Mucosa of descending colon (tissue), 3 donors: ENCODE measurements around the gene NTM. TPM values are rescaled to one million over a fixed set of nuclear protein-coding genes. Genes with fewer than 3 reads are reported as not detected.
A peak's percentile ranks its signal among the peaks of the same experiment; 100 is the strongest.

Experiments used
- ATAC-seq: fragments of 200-7000 bp; cut with Tn5 transposase; one replicate; pipeline ENCODE4 v1.9.1; 2020; ENCODE audit warnings: mild to moderate bottlenecking, moderate library complexity
- DNase-seq, 3 donors: peaks; one replicate each; pipeline ENCODE4 v3.0.0-alpha.2; 2020
- H3K36me3 ChIP-seq: fragments of 200-600 bp; one replicate; pipeline ENCODE4 v1.8.0; 2021; ENCODE audit warnings: low read depth, mild to moderate bottlenecking
- H3K4me1 ChIP-seq: fragments of 200-600 bp; one replicate; pipeline ENCODE4 v1.8.0; 2021; ENCODE audit warnings: low read depth, mild to moderate bottlenecking
- H3K4me3 ChIP-seq: fragments of 200-600 bp; one replicate; pipeline ENCODE4 v1.8.0; 2021; ENCODE audit warnings: mild to moderate bottlenecking
- H3K9me3 ChIP-seq: fragments of 200-600 bp; one replicate; pipeline ENCODE4 v1.8.0; 2021; ENCODE audit warnings: mild to moderate bottlenecking
- intact Hi-C, 2 donors: fragments of 100-400 bp; cut with DNase I in 1 of 2; cut with micrococcal nuclease in 1 of 2; formaldehyde crosslinking; loops; one replicate each; pipeline versions ENCODE4 v1.11.0 to v1.11.1; 2022; cut with DNase I, micrococcal nuclease
- total RNA-seq, 3 donors: library from RNA; stranded (reverse); fragmentation: NEBNext Ultra II Directional in 2 of 3; extraction: Animal tissue kit (Norgen Biotek cat#: 25700) in 2 of 3; gene quantifications; one replicate each; pipeline versions ENCODE4 v1.2.1 to v1.2.4, GENCODE V29; 2021 to 2023
- TF ChIP-seq, protein P1 (sequence below): fragments of 200-600 bp; IDR thresholded peaks from one replicate; pipeline ENCODE4 v1.8.0; 2022; ENCODE audit warnings: antibody characterized with exemption, mild to moderate bottlenecking
- donor health status: DM: no; HTN: no; CAD: no; lungs with moderate emphysema.
- donor health status: DM: no; HTN: no; CAD: no.
- donor health status: DM: no; HTN: yes; CAD: no.

NTM gene
- total RNA-seq, 3 donors from 2014 or later, result 0.64 to 7.7 (median 1.2) TPM

GRCh38 chr11:131389582-131389981 lies 19.2 kb downstream of the NTM start:
- Histone ChIP-seq H3K9me3 (no peaks in the 10 kb centered on the region), H3K4me3 (no peak overlapping the region), H3K4me1 (no peaks in the 10 kb centered on the region), H3K36me3 (no peaks in the 10 kb centered on the region)
- DNase-seq, result no peak
- intact Hi-C loops, result no loop called here
- TF ChIP-seq, protein P1, sequence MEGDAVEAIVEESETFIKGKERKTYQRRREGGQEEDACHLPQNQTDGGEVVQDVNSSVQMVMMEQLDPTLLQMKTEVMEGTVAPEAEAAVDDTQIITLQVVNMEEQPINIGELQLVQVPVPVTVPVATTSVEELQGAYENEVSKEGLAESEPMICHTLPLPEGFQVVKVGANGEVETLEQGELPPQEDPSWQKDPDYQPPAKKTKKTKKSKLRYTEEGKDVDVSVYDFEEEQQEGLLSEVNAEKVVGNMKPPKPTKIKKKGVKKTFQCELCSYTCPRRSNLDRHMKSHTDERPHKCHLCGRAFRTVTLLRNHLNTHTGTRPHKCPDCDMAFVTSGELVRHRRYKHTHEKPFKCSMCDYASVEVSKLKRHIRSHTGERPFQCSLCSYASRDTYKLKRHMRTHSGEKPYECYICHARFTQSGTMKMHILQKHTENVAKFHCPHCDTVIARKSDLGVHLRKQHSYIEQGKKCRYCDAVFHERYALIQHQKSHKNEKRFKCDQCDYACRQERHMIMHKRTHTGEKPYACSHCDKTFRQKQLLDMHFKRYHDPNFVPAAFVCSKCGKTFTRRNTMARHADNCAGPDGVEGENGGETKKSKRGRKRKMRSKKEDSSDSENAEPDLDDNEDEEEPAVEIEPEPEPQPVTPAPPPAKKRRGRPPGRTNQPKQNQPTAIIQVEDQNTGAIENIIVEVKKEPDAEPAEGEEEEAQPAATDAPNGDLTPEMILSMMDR, result no peak
- ATAC-seq, result no peak

GRCh38 chr11:131391176-131391575 lies 20.8 kb downstream of the NTM start:
- ATAC-seq (no peak), DNase-seq (no peak)
- H3K36me3 ChIP-seq, result no peaks in the 10 kb centered on the region
- no peak overlapping the region for H3K4me3 ChIP-seq
- H3K9me3 ChIP-seq, result no peaks in the 10 kb centered on the region
- no peaks in the 10 kb centered on the region for H3K4me1 ChIP-seq
- TF ChIP-seq, protein P1, result no peak
- intact Hi-C loops, result no loop called here

DNA sequence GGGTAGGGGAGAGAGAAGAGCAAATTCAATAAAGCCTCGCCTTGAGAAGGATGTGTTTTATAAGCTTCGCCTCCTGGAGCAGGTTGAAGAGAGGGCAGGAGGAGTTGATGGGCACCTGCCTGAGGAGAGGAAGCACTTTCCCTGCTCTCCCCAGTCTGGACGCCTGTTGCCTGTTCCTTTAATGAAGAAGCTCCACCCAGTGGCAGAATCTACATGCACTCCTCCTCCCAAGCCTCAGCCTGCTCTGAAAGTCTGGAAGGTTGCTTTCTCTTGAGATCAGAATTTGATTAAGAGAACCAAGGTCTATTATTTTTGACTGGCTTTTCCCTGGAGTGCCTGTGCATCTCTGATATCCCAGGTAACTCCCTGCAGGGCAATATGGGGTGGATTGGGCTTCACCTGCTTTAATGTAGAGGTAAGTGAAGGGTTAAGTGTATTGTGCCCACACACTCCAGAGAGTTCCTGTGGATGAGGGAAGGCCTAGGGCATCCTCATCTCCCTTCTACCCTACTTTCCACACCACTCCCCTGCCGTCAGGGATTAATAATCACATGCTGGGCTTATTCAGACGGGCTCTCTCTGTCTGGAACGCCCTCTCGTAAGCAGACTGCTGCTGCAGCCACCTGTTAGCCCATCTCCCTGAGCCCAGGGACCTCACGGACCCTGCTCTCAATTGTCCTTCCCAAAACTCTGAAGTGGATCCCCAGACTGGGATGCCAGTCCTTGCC lies 22.3 kb downstream of the NTM start:
- no peaks in the 10 kb centered on the region for H3K4me1 ChIP-seq
- DNase-seq (peak in 1 of 3 donors; percentile 22), ATAC-seq (peak; percentile 54)
- TF ChIP-seq, protein P1, result no peak
- no peaks in the 10 kb centered on the region for H3K9me3 ChIP-seq
- no peak overlapping the region for H3K4me3 ChIP-seq
- intact Hi-C loops, result no loop called here
- H3K36me3 ChIP-seq, result no peaks in the 10 kb centered on the region

DNA sequence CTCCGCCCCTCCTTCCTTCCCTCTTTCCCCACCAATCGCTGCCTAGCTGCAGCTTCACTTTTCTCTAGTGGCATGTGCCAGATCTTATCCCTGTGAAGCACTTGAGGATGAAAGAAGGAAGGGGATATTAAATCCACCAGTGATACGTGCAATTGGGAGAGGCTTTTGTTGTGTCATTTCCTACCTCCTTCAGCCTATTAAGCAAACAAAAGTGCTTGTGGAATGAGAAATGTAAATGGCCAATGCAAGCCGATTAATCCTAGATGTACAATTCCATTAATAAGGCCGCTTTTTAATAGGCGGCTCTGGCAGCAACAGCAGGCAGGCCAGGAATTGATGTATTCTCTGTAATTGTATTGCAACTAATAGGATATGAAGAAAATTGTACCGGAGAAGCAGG lies 23.3 kb downstream of the NTM start:
- Histone ChIP-seq H3K4me3 (no peak overlapping the region), H3K36me3 (no peaks in the 10 kb centered on the region), H3K9me3 (no peaks in the 10 kb centered on the region), H3K4me1 (no peaks in the 10 kb centered on the region)
- TF ChIP-seq, protein P1, result no peak
- intact Hi-C loops, result no loop called here
- ATAC-seq, result no peak
- DNase-seq, result no peak

- H3K4me3 ChIP-seq, result no peak overlapping the region
- intact Hi-C loops, result no loop called here
- ATAC-seq, result peak; percentile 21
- H3K9me3 ChIP-seq, result no peaks in the 10 kb centered on the region
- H3K36me3 ChIP-seq, result no peaks in the 10 kb centered on the region
- no peaks in the 10 kb centered on the region for H3K4me1 ChIP-seq
- TF ChIP-seq, protein P1, result no peak
- DNase-seq, result peak in 1 of 3 donors; percentile 6
These were observed 27.3 kb downstream of the NTM start for GRCh38 chr11:131397675-131398074.

DNA sequence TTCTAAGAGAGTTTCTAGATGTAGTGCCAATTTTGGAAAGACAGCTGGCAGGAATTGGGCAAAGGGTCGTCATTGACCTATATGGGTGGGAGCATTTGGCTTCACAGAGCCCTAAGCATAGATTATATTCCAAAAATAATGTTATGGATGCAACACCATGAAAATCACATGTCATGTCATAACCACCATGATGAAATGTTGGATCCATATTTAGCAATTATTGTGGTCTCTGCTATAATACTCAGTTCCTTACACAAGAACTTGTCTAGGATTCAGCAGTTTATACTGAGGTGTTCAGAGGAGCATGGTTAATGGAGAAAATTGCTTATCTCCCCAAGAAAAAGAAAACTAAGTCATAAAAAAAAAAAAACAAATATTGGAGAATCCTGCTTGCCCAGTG lies 31.6 kb downstream of the NTM start:
- Histone ChIP-seq H3K4me3 (no peak overlapping the region), H3K36me3 (no peaks in the 10 kb centered on the region), H3K9me3 (no peaks in the 10 kb centered on the region), H3K4me1 (no peaks in the 10 kb centered on the region)
- TF ChIP-seq, protein P1, result no peak
- intact Hi-C loops, result no loop called here
- DNase-seq (no peak), ATAC-seq (no peak)
